HT-29 (cell line): ENCODE results near the gene NUP58. TPM values are rescaled to one million over a fixed set of nuclear protein-coding genes. Genes with fewer than 3 reads are reported as not detected.

Experiments used
- DNase-seq: peaks from one replicate; pipeline ENCODE4 v3.0.0-alpha.2; 2015; ENCODE audit warnings: low spot score
- total RNA-seq: library from RNA; depleted of rRNA; stranded (reverse); fragments of >200 nt; shearing (Covaris generic); gene quantifications from 2 replicates; pipeline ENCODE4 v1.2.3, GENCODE V29; 2014; rRNA removed

The NUP58 gene
- total RNA-seq, 1 experiment from 2014 or later = 72.8 TPM

DNA sequence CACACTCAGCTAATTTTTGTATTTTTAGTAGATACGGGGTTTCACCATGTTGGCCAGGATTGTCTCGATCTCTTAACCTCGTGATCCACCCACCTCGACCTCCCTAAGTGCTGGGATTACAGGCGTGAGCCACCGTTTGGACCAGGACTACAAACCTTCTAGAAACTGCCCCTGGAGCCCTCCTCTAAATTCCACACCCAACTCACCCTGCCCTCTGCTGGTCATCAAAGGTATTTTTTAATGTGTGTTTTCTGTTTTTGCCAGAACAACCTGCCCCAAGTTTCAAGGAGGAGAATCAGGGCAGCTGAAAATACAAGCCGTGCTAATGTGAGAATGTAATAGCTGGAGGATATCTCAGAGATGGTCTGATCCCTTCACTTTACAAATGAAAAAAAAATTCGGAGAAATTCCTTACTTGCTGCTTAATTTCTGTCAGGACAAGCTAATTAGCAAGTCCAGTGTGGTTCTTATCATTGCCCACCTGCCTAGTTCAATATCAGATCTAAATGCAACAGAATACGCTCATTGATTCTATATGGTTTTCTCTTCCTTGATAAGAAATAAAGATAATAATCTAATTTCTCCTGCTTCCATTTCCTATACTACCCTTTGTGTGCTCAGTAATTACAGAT, 74.4 kb downstream of the NUP58 start:
- peak; percentile 87 for DNase-seq

DNA sequence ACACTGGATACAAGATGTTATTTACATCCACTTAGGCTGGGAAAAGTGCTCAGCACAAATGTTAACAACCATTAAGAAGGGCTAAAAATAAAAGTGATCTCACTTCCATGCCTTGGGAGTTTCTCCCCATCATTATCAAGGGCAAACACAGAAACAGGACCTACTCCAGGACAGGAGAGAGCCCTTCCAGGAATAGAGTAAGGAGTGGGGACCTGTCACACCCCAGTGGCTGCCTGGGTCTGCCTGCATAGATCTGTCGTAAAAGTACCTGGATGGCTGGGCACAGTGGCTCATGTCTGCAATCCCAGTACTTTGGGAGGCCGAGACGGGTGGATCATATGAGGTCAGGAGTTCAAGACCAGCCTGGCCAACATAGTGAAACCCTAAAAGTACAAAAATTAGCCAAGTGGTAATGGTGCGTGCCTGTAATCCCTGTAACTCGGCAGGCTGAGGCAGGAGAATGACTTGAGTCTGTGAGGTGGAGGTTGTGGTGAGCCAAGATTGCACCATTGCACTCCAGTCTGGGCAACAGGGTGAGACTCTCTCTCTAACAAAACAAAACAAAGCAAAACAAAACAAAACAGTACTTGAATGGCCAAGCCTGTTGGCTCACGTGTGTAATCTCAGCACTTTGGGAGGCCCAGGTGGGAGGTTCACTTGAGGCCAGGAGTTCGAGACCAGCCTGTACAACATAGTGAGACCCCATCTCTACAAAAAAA, 76.0 kb downstream of the NUP58 start:
- no peak for DNase-seq

DNA sequence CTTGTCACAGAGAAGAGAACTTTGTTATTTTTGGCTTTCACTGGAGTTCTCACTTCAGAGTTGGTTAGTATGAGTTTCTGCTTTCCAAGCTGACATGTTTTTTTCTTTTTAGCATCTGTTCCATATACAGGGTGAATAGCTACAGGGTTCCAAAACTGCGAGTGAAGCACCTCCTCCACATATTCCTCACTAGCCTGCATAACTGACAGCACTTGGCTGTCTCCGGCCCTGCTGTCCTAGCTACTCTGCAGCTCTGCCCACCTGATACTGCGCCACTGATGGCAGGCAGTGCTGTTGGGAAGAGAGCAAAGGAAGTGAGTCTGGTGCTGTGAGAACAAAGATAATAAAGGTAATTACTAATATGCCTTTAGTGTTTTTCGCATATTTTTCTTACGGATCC, 77.1 kb downstream of the NUP58 start:
- DNase-seq = no peak

DNA sequence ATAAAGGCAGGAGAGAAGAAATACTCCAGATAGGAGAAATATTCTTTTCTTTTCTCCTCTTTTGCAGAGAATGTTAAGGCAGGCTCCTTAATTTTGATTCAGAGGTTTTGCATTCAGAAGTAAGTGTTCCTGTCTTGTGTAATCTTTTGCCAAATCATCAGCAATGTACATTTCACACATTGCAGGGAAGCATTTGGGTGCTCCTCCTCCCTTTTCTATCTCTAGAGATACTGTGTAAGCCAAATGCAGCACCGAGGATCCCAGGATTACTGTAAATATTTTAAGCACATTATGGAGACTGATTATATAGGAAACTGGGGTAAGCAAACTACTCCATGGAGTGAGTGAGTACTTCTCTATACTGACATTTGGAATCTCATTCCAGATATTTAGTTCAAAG, 77.6 kb downstream of the NUP58 start:
- DNase-seq = no peak

DNA sequence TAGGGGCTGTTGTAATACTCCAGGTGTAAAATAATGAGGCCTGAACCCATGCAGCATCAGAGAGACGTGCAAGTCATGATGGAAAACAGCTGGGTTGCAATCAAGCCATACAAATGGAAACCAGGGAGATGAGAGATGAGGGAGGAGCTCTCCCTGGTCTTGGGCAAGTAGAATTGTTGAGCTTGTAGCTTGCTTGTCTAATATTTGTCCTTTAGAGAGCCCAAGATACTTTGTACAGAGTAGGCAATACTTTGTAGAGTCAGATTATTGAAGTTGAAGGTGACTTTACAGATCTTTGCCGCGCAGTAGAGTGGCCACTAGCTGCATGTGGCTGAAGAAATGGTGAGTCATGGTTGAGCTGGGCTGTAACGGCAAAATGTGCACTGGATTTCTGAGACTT, 78.7 kb downstream of the NUP58 start:
- no peak for DNase-seq

DNA sequence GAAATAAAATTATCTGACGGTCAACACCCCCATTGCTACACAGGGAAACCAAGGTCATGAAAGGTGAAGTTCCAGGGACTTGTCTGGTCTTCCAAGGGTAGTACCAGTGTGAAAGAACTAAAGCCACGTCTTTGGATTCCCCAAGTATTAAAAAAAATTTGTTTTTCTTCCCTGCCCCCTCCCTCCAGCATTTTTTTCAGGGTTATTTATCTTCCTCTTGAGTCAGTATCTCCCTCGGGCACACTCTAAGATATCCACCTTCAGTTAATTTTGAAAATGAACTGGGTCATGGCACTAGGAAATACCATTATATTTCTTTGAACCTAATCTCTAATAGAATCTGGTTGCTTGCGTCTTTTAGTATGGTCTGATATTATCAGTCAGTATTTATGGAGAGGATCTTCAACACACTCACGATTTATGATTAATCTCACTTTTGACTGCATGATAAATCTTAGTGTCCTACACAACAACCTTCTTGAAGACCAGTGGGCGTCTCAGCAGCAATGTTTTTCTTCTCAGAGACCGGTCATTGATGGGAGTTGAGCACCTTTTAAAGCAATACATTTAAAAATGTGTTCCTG, 79.4 kb downstream of the NUP58 start:
- no peak for DNase-seq

DNA sequence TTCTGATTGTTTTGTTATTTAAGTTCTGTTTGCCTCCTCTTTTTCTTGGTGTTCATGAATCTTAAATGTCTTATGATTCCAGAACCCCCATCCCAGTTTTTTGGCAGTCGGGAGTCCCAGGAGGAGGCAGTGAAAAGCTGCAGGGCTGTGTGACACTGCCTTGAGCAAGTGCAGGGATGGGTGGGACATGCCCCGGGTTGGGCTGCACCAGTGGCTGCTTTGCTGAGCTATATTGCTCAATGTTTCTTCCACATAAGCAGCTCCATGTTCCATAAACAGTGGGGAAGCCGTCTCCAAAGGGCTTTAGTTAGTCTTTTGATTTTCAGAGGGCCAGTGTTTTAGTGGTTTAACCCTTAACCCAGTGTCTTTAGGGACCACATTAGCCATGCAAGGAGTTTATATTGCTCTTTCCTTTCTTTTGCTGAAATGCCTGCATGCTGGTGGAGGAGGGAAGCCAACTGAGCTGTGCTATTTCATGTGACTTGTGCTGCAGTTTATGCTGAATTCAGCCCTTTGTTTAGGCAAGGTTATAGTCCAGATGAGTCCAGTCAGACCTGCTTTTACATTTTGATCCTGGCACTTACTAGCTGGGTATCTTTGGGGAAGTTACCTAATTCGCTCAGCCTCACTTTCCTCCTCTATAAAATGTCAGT, 83.5 kb downstream of the NUP58 start:
- no peak for DNase-seq

DNA sequence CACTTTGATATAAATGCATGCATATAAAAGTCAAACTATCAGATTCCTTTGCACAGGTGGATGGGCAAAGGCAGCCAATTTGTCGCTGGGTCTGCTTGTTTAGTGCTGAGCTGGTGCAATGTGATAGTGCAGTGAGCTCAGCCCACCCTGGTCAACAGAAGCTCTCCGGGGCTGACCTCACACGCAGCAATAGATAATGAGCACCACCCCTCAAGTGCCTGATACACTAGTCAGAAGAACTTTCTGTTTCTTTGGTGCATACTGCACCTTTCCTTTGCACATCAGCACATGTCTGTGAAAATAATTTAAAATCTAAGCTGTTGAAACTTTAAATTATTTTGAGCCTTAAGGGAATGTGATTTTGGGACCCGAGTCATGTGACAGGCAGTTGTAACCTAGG, 90.5 kb downstream of the NUP58 start:
- no peak for DNase-seq

Other genes with a start within 250 kb of the NUP58 start
- gene PABPC3, start 205.5 kb upstream of the NUP58 start, total RNA-seq = 0.05 and 0.18 TPM in 2 replicates
- gene AMER2, start 129.3 kb upstream of the NUP58 start, total RNA-seq = not detected in 2 replicates
- gene MTMR6, start 14.1 kb upstream of the NUP58 start, total RNA-seq = 8.0 and 9.2 TPM in 2 replicates
- gene ATP8A2, start 70.3 kb downstream of the NUP58 start, total RNA-seq = not detected in 2 replicates